Measurements from ENCODE around the gene VEGFC.

Gene VEGFC

DNA sequence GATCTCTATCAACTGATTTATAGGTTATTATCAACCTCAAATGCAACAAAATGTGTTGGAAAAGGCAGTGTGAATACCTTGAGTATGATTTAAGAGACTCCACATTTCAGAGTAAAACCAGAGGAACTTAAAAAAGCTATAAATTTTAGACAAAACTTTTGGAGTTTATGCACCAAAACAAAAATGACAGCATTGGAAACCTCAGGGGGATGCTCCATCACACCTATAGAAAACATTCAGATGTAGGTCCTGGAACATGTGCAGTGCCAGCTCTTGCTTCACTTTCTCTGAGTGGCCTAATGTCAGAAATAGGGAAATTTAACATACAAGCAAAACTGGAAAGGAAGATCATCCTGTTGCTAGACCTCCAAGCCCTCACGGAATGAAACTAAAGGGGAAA is 5.8 kb upstream of the VEGFC start:
- no peak for DNase-seq (ENCODE audit: low read depth)

DNA sequence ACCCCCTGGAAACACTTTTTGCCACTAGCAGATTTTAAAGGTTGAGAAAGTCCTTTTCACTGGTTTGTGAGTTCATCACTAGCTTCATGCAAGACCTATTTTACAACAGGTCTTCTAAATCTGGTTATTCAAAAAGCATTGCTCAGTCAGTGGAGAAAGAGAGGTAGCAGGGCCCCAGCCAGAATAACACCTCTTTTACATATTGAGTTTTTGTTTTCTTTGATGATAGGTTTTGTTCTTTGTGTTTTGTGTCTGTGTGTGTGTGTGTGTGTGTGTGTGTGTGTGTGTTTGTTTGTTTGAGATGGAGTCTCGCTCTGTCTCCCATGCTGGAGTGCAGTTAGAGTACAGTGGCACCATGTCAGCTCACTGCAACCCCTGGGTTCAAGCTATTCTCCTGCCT is 2.7 kb upstream of the VEGFC start:
- DNase-seq (ENCODE audit: low read depth), result no peak

DNA sequence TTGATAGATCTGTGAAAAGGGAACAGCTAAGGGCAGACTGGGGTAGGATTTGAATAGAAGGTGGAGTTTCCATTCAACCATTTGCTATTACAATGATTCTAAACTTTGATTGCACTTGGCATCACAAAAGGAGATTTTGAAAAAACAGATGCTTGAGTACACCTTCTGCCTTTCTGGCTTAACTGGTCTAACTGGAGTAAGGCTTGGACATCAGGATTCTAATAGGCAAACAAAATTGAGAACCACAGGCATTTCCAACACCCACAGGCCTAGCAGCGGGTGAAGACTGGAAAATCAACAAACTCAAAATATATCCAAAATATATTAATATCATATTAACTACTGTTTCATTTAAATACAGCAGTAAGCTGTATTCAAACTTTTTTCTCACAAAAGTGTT is 1.9 kb upstream of the VEGFC start:
- DNase-seq (ENCODE audit: low read depth), result no peak

DNA sequence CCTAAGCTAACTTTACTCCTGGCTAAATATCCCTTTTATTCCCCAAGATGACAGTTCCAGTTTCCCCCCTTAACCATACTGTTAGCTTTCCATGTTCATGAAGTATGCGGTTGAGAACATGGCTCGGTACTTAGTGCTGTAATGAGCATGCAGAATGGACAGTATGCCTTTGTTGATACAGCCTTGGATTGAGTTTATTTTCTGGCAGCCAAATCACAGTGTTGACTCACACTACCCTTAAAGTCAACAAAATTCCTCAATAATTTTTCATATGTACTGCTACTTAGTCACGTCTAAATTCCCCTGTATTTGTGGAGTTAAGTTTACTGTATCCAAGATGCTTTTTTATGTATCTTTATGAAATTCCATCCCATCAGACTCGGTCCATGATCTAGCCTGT is 1.4 kb upstream of the VEGFC start:
- DNase-seq (ENCODE audit: low read depth), result peak; percentile 80

DNA sequence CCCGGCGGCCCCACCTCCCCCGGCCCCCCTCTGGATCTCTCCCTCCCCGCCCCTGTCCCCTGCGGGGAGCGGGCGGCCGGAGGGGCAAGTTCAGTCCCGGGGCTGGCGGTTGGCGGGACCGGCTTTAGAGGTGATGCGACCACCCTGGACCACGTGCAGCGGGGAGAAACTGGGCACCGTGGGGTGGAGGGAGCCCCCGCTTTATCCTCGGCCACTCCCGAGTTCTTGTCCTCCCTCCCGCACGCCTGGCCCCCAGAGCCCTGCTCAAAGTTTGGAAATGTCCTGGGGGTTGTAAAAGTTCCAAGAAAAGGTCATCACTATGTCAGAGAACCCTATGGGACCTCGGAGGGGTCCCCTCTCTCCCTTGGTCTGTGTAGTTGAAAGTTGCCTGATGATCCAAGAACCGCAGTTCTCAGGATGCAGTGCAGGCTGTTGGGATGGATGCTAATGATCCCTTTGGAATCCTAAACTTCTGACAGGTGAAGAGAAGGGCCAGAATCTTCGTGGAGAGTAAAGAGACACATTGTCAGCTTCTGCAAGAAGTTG is 411 bp upstream of the VEGFC start:
- DNase-seq (ENCODE audit: low read depth), result no peak

DNA sequence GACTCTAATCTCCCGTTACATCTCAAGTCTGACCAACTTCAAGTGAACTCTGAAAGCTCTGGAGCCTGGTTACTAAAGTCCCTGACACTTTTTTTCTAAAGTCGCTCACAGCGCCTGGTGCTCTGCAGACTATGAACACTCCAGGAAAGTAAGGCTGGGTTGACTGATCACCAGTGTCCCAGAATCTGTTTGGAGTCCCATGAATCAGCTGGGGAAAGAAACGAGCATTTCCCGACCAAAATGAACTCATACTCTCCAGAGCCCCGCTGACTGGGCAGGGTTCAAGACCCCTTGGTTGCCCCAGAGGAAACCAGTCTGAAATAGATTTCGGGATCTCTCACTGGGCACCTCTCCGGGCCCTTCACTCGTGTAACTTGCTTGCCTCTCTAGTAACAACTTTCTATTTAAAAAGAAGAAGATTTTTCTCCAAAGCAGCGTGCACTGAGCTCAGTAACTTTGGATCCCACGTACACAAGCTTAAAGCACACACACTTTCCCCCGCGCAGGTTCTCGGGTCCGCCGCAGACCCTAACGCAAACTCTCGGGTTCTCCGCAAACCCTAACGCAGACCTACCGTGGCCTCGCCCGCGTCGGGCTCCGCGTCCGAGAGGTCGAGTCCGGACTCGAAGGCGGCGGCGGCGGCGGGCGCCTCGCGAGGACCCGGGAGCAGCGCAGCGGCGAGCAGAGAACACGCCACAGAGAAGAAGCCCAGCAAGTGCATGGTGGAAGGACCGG is 964 bp downstream of the VEGFC start:
- DNase-seq (ENCODE audit: low read depth), result no peak

DNA sequence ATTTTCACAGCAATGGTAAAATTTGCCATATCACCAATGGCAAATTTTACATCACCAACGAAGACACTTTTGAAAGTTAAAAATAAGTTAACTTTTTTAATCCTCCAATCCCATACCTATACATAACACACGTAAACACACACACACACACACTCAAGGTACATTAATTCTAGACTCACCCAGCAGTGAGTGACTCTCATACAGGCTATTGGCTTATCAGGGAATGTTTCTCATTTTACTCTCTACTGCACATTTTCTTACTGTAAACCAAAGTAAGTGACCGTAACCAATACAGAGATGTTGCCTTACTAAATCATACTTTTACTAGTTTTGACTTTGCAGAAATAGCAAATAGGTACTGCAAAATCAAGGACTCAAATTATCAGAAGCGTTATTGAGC is 2.3 kb downstream of the VEGFC start:
- DNase-seq (ENCODE audit: low read depth), result no peak

DNA sequence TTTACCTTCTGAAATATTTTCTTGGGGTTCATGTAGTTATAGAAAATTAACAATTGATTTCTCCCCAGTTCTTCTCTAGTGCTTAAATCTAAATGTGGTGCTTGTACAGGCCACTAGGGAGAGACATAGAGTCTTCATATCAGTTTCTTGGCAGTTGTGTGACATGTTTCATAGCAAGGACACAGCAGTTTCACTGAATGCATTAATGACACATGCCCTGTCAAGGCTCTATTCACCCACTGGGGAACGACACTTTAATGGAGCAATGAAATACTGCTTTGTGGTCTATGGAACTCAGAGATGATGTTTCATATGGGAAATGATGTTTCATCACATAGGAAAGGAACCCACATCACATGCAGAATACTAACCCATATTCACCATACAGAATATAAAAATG is 2.8 kb downstream of the VEGFC start:
- peak; percentile 66 for DNase-seq (ENCODE audit: low read depth)

DNA sequence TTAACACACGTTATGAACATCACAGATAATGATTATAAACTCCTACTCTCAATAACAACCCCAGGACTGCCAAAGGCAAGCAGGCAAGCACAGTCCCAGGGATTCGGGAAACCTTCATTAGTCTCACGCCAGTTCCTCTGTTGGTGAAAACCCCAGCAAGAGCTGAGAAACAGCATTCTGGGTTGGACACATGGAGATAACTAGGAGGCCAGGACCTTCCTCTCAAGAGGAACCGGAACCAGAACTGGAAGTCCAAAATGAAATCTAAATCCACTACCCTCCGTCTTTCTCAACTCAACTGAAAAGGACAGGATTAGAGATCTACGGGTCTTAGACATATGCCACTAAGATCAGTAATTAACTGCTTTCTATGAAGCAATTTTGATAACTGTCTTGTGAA is 3.8 kb downstream of the VEGFC start:
- DNase-seq (ENCODE audit: low read depth), result no peak

DNA sequence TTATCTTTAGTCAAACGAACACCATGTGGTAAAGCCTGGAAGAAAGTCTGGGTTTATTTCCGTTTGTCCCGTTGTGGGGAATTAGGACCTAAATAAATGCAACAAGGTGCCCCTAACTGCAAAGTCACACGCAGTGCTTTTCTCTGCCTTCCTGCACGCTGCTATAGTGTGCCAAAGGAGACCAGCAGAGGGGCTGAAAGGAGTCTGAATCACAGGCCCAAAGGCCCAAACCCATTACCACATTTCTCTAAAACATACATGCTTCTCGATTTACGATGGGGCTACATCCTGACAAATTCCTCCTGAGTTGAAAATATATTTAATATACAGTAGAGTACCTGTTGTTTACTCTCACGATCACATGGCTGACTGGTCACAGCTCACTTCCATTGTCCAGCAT is 4.5 kb downstream of the VEGFC start:
- no peak for DNase-seq (ENCODE audit: low read depth)

DNA sequence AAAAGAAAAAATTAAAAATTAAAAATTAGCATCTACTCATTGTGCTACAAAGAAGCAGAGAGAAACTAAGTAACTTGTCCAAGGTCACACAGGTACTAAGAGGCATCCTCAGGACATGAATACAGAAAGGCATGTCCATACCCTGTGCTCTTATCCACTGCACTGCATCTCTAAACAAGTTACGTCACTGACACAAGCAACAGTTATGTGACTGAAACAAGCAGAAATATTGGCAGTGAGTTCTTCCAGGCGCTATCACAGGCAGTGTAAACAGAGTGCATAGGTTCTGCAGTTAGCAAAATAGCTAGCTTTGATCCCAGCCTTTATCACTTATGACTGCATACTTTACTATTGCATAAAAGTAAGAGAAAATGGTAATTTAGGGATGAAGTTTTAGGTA is 7.9 kb downstream of the VEGFC start:
- no peak for DNase-seq (ENCODE audit: low read depth)

DNA sequence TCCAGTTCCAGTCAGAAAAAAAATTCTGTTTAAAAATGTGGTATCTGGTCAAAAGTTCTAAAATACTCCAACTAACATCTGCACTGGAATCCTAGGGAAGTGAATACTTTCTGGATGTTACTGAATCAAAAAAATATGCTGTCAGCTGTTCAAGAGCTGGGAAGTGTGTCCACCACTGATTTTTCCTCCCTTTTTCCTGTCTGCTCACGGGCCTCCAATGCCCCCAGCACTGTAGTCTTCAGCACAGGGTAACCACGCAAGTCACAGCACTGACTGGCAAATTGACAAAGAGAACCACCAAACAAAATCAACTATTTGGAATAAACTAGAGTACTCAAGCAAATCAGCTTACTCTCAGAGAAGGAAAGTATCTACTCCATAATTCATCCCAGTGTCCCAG is 9.9 kb downstream of the VEGFC start:
- no peak for DNase-seq (ENCODE audit: low read depth)

DNA sequence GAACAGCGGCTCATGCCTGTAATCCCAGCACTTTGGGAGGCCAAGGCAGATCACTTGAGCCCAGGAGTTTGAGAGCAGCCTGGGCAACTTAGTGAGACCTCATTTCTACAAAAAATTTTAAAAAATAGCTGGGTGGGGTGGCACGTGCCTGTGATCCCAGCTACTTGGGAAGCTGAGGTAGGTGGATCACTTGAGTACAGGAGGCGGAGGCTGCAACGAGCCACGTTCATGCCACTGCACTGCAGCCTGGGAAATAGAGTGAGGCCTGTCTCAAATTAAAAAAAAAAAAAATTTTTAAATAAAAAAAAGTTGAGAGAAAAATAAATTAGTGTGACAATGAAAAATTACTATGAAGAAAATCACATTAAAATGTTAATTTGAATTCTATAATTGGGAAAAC is 10.5 kb downstream of the VEGFC start:
- DNase-seq (ENCODE audit: low read depth), result no peak

DNA sequence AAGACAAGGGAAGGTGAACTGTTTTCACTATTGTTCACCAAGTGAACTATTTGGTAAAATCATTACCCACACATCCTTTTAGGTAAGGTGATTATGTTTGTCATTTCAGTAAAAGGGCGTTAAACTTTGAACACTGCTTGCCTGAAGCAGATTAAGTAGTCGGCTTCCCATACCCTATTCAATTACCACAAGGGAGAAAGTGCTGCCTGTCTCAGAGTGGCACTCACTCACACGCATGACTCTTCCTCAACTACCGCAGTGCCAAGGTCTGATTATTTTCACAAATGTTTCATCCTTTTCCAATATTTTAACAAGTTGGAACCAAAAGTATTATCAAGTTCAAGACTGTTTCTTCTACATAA is 11.0 kb downstream of the VEGFC start:
- DNase-seq (ENCODE audit: low read depth), result no peak

DNA sequence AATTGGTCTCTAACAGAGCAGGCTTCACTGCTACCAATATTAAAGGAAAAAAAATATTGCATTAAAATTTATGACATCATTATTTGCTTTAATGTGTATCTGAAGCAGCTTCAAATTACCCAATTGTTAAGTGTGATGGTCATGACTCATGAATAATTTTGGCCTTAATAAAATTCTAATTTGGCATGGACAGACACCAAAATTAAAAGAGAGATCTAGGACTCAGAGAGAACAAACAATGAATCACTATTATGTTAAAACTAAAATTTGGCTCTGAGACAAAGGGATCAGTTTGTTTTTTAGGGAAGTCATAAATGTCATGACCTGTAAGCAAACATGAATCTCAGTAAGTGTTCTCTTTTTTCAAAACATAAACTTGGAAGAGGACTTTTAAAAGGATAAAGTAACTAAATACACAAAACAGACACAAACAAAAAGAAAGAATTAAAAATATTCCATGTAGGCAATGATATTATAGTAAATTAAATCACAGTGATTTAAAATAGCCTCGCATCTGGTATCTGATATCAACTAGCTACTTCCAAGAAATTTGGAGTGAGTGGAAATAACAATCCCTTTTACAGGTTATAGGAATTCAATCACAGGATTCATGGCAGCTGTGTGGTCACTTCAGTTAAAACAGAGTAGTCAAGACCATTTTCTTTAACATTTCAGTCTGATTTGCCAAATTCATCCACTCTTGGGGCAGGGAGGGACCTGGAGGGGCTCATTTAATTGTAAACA is 11.6 kb downstream of the VEGFC start:
- no peak for DNase-seq (ENCODE audit: low read depth)

DNA sequence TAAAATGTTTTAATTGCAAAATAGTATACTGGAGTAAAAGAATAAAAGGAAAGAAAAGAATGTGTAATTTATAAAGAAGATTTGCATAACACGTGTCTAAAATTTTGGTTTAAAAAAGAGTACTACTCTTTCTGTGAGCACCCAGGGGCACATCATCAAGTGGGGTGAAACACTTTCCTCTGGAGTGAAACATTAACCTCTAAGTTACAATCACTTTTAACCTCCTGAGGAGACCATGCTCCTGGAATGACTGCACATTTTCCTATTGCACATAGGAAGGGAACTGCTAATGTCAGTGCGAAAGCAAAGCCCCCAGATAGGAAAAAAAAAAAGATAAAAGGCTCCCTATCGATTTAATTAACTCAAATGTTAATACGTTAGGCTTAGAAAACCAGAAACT is 13.3 kb downstream of the VEGFC start:
- no peak for DNase-seq (ENCODE audit: low read depth)

DNA sequence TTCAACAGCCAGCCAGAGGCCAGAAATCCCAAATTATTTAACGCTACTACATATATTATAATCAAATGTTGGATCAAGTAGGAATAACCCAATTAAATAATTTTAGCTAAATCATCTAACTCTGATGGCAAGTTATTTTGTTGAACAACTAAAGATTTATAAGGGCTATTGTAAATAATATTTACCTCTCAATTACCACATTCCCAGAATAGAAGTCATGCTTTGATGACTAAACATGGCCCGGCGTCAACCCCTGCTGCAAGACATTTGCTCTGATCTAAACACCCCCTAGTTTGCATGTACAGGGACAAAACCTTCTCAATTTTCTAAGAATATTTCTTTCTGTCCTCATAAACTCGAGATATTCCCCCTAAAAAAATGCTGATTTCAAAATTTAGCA is 14.2 kb downstream of the VEGFC start:
- no peak for DNase-seq (ENCODE audit: low read depth)

DNA sequence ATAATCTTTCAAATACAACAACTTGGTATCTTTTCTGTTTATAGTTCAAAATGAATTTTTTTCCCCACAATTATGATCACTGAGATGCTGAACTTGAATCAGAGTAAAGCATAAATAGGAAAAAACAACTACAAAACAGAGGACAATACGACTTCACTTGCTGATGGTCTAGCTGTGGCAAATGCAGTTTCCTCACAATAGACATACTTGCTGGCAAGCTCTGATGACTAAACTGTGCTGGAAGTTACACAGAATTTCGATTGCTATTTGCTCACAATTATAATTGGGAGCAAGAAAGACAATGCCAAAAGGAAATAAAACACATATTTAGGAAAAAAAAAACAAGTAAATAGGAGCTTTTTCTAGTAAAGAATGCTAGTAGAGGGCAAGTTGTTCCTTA is 14.7 kb downstream of the VEGFC start:
- peak; percentile 39 for DNase-seq (ENCODE audit: low read depth)

DNA sequence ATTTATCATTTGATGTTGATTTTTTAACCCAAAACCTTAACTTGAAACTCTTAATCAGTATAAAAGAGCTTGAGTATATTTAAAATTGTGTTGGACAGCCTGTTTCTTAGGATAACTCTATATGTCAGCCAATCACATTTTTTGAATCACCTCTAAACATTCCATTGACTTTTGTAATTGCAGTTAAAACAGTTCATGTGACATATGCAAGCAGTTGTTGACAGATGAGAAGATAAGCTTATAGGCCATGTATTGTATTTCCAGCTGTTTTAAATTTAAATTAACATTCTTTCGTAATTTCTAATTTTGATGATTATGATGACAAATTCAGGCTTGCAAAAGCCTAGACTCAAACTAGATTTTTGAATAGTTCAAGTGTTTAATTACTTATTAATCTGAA is 17.4 kb downstream of the VEGFC start:
- no peak for DNase-seq (ENCODE audit: low read depth)

DNA sequence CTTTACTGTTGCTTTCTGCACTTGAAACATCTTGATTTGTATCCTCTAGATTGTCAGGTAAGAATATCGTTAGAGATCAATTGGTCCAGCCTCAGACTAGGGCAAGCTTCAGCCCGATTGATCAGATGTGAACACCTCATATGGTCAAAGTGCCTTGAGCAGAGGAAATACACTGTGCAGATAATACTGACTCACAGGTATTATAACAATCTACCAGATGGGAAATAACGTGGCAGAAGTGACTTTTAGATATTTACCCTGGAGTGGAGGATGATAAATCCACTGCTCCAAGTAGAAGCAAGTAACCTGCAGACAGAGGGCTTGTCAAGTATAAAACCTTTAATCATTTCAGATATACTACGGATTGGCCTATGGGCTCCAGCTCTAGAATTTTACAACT is 17.9 kb downstream of the VEGFC start:
- no peak for DNase-seq (ENCODE audit: low read depth)

DNA sequence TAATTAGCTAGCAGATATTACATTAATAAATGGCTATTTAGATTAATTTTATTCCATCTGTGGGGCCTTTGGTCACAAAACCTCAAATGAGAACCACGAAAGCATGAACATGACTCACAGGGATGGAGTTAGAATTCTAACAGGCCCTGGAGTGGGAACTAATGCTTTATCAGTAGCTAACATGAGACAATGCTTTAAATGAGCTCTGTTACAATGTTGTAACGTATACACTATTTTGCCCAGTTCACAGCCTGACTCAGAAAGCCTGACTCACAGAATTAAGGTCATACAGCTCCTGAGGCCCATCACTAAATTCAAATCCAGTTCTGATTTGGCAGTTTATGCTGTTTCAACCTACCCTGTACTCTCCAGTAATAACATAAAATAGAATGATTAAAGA is 23.2 kb downstream of the VEGFC start:
- DNase-seq (ENCODE audit: low read depth), result peak; percentile 73

DNA sequence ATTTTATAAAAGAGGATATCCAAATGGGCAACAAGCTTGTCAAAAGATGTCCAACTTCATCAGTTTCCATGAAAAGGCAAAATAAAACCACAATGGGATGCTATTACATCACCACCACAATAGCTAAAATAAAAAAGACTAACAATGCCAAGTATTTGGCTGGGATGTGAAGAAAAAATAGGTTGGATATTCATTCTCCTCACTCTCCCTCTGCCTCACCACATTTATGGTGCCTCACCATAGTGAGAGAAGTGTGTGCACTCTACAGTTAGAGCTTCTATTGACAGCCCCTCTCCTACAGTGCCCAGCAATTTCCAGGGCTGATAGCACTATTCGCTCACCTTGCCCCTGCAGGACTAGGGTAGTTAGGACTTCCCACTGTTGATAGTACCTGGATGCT is 25.5 kb downstream of the VEGFC start:
- no peak for DNase-seq (ENCODE audit: low read depth)

DNA sequence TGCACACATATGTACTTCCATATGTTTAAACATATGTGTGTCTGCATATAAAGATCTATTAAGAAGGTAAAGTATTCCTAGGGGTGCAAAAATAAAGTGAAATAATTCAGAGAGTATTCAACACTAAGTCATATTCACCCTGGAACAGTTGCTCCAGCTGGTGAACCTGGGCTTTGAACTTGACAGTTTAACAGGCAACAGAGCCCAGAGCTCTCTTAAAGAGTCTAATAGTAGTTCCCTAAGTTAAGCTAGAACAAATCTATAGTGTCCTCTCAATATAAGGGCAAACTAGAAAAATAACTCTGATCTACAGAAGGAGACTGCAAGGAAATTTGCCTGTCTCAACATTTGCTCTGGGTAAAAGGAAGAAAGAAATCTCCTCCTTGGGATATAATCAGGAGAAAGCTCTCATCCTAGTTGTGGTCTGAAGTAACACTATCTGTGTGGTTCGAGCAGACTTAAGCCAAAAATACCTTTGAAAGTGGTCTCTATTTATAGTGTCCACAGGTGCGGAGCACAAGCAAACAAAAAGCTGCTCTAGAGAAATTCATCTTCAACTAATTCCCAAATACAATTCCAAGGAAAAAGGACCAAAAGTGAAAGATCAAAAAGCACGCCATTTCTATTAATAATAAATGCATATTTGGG is 29.9 kb downstream of the VEGFC start:
- no peak for DNase-seq (ENCODE audit: low read depth)

All from fibroblast of the conjunctiva (primary cell).